DMS 273 treated with DMSO at 0.1 percent for 48 hours (cell line): ENCODE data around the gene TENM4.
"Not testable (repeated sequence)": the region's sequence is repeated elsewhere in the genome, so short reads cannot be mapped to it uniquely, and the experiment has no call there.

Experiments used
- DNase-seq: peaks from one replicate; lab custom pipeline; 2025; lab: John Stamatoyannopoulos, UW

TENM4 gene

DNA sequence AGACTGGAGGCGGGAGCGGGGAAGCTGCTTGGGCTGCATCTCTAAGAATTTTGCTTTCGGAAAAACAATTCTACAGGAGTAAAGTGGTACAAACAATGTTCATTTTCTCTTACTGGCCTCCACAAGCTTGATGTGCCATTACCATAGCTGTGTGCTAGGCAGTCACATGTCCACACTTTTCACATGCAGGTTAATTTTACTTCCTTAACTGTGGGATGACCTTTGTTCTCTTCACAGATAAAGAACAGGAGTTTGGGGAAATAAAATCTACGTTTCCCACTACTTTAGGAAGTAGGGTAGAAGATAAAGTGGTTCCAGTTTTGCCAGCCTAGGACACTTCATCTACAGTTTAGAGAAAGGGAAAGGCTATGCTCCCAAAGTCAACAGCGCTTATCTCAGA lies 539.0 kb downstream of the TENM4 start:
- DNase-seq = no peak

DNA sequence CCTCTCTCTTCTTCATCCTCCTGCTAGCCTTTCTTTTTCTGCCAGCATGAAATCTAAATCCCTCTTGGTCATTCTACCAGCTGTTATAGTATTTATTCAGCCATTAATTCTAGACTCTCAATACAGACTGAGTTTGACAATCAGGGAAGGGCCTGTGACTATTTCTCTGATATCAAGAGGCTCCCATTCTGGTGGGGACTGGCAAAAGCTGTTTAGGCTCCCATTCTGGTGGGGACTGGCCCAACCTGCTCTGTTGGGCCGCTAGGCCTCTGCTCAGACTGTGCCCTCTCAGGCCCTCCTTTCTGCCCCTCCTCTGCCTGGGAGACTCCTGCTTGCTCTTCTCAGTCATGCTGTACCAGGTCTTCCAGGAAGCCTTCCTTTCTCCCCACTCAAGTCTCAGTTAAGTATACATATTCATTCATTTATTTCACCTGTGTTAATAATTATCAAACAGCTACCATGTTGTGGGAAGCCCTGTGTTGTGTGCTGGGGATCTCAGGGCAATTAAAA lies 542.5 kb downstream of the TENM4 start:
- no peak for DNase-seq

DNA sequence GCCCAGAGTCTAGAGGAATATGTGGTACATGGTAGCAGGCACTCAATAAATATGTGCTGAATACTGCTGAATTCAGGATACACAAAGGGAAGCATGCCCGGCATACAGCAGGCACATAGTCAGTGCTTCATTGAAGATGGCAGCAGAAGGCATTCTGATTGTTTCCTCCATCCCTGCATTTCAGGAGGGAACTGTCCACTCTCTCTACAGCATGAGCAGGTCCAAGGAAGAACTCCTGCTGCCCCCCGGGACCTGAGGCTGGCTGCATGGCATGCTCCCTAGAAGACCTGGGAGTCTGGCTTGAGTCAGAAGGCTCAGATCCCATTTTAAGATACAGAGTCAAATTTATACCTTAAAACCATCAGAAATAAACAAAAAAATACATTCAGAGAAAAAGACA lies 546.8 kb downstream of the TENM4 start:
- no peak for DNase-seq

DNA sequence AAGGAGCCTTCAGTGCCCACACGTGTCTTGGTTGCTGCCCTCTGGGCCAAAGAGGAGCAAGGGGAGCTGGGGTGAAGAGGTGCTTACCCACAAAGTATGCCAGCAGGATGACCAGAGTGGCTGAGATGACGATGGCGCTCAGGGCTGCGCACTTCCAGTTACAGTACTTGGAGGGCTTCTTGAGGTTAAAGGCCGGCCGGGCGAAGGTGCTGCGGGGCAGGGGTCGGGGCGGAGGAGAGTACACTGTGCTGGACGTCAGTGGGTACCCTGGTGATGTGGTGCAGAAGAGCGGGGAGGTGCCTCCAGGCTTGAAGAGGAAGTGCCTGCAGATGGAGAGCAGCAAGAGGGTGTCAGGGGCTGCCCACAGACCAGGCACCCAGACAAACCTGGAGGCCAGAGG lies 551.1 kb downstream of the TENM4 start:
- DNase-seq = no peak

DNA sequence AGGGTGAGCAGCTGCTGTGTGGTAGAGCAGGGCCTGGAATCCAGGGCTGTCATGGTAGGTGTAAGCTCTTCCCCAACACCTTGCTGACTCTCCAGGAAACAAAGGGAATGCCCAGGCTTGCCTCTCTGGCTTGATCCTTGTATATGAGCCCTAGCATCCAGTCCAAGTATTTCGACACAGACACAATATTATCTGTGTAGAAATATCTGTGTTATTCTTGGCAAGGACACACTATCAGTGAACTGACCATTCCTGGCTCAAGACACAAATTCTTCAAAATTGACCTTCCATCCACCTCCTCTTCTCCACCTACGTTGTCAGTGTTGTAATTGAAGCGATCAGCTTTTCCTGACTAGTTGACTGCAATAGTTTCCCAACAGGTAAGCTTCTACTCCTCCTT lies 554.2 kb downstream of the TENM4 start:
- no peak for DNase-seq

DNA sequence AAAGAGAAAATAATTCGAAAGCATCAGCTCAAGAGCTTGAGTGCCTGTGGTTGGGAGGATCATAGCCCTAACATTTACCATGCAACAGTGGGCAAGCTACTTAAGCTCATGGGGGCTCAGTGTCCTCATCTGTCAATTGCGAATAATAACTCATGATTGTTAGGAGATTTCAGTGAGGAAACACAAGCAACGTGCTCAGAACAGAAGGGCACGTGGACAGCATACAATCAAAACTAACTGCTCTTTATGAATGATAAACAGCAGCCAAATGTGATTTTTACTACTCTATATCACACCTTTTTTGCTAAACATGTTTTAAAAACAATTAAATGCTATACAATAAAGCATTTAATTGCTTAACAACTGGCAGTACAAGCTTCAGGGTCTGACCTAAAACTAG lies 556.1 kb downstream of the TENM4 start:
- DNase-seq = no peak

DNA sequence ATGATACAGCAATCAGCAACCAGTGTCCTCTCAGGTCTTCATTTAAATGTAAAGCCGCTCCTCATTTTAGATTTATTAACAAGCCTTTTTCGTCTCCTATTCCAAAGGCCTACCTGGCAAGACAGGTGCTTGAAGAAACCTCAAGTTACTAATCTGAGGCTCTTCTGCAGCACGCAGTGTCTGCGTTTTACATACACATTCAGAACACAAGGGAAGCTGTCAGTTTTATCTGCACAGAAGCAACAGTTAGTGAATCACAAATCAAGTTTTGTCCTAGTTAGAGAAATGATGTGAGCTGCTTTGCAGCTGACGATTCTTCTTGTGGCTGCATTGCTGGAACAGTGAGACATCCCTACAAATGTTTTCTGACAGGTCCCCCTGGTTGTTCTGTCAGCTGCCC lies 557.3 kb downstream of the TENM4 start:
- DNase-seq = no peak

DNA sequence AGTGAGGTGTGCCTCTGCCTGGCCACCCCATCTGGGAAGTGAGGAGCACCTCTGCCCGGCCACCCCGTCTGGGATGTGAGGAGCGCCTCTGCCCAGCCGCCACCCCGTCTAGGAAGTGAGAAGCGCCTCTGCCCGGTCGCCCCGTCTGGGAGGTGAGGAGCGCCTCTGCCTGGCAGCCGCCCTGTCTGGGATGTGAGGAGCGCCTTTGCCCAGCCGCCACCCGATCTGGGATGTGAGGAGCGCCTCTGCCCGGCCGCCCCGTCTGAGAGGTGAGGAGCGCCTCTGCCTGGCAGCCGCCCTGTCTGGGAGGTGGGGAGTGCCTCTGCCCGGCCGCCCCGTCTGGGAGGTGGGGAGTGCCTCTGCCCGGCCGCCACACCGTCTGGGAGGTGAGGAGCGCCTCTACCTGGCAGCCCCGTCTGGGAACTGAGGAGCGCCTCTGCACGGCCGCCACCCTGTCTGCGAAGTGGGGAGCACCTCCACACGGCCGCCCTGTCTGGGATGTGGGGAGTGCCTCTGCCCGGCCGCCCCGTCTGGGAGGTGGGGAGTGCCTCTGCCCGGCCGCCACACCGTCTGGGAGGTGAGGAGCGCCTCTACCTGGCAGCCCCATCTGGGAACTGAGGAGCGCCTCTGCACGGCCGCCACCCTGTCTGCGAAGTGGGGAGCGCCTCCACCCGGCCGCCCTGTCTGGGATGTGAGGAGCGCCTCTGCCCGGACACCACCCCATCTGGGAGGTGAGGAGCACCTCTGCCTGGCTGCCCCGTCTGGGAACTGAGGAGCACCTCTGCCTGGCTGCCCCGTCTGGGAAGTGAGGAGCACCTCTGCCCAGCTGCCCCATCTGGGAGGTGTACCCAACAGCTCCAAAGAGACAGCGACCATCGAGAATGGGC lies 561.5 kb downstream of the TENM4 start:
- not testable (repeated sequence) for DNase-seq

DNA sequence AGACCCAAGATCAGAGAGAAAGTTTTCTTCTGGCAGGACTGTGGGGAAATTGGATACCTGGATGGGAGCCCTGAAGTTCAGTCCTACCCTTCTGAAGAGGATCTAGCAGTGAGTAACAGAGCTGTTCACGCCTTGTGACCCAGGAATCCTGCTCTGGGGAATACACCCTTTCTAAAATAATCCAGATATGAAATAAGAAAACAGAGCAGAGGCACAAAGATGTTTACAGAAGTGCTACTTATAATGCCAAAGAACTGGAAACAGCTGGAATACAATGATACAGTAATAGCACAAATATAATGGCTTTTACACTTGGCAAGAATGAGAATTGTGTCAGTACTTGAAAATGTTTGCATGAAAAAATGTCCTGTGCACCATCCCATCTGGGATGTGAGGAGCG lies 562.2 kb downstream of the TENM4 start:
- DNase-seq = no peak

DNA sequence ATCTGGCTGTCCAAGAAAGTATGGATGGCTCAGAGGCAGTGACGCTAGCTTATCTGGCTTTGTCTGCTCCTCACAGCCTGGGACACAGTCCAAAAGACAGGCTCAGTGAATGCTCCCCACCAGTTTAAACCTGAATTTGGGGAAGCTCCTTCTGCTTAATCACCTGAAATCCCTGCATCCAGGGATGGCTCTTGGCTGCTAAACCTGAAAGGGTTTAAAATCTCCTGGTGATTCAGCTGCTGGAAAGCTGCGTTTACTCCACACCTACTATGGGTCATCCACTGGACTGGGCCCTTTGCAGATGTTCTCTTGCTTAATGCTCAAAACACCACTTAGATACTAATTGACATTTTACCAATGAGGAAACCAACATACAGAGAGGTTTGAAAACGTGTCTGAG lies 564.2 kb downstream of the TENM4 start:
- no peak for DNase-seq

DNA sequence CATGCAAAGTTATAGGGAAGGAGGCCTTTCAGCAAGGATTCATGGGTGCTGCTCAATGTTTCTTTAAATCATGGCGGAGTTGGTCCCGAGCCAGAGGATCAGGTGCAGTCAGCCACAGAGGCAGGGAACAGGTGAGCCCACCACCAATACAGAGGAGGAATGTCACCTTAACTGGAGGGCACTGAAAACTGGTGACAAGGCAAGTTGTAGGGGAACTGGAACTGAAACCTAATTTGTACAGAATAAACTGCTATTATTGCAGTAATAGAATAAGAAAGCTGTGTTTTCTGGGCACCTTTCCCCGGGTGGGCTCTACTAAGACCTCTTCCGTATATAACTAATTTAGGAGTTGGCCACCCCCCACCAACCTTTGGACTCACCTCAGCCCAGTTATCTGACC lies 570.2 kb downstream of the TENM4 start:
- DNase-seq = no peak

DNA sequence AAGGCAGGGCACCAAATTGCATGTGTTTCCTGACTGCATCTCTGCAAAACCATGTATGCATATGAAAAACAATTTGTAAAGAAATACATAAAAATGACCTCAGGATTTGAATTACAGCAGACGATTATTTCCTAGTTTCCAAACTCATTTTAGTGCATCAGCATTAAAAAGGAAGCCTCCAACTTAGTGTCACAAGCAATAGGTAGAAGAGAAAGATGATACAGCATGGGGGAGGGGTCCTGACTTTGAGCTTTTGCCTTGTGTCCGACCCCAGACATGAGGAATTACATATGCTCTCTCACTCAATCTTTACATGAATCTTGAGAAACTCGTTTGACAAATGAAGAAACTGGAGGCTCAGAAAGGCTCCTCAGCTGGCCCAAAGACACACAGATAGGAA lies 571.5 kb downstream of the TENM4 start:
- DNase-seq = no peak

DNA sequence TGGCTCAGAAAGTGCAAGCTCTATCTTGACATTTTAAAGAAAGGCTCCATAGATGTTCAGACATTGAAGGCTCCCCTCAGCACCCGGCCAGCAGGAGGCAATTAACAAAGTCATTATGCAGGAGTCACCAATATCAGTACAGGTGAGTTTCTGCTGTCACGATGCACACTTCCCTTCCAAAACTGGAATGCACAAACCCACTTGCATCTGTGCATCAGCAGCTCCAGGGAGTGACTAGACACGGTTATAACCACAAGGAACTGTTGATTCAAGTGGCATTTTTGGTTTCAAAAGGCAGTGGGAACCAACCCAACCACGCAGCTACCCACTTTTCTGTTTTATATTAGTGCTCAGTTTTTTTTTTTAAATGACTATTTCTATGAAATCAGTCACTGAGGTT lies 572.3 kb downstream of the TENM4 start:
- DNase-seq = no peak

DNA sequence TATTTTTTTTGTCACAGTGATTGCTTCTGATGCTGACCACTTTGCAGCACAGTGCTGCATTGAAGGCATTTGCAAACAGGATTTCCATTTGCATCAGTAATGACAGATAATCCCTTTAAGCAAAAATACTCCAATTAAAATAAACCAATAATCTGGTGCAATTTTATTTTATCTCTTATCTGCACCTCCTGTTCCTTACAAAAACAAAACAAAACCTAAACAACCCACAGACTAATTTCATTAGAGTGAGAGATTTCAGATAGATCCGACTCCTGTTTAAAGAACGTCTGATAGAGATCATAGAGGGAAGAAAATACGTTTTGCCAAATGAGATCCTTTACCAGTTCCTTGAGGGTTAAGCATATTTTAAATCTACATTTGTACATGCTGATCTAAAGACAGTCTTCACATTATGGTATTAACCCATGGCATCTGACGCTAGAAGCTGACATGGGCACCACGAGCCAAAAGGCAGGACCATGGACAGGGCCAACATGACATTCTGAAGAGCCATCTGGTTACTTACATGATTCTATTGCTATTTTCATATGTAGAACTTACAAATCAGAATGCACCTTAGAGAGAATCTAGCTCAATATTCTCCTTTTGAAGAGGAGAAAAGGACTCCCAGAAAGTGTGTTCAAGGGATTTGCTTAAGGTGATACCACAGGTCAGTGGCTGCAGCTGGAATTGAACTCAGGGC lies 580.0 kb downstream of the TENM4 start:
- no peak for DNase-seq

DNA sequence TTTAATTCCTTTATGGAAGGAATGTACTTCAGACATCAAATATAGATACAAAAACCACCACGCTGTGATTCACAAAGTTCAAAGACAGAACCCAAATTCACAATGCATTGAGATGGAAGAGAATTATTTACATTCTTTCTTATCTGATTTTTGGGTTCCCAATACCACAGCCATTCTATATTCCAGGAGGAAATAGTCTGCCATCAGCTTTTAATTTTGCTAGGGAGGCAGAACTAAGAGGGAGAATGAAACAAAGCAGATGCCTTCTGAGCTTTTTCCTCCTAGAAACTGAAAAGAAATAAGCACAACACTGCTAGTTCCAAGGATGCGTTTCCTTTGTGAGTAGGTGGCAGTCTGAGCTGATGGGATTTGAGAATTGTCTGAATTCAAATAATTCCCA lies 583.1 kb downstream of the TENM4 start:
- DNase-seq = no peak

DNA sequence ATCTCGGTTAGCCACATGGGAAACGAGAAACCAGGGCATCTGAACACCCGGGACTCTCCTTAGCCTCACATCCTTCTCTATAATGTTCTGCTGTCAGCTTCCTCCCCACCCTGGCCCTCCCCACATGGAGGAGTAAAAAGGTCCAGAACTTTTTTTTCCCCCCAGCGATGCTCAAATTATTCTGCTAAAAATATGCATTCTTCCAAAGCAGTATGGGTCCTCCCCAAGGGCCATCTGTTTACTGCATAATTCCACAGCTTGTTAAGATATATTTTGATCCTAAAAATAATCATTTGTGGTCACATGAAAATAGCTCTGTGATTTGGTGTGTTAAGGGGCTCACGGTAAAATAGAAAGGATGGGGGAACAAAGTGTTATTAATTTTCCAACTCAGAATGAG lies 584.6 kb downstream of the TENM4 start:
- no peak for DNase-seq

DNA sequence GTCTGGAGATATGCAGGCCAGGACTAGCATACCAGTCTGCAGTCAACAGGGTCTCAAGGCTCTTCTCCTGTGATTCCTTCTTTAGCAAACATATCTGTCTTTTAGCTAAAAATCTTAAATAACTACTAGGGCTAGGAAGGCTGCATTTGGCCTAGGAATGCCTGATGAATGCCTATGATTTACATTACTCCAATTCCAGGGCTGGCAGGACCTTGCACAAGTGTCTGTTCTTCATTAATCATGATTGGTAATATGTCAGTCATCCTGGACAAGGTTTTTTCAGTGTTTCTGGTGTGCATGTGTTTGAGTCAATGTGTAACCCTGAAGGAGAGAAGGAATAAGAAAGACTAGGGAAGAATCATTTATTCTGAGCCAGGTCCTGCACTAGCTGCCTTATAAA lies 585.7 kb downstream of the TENM4 start:
- no peak for DNase-seq

DNA sequence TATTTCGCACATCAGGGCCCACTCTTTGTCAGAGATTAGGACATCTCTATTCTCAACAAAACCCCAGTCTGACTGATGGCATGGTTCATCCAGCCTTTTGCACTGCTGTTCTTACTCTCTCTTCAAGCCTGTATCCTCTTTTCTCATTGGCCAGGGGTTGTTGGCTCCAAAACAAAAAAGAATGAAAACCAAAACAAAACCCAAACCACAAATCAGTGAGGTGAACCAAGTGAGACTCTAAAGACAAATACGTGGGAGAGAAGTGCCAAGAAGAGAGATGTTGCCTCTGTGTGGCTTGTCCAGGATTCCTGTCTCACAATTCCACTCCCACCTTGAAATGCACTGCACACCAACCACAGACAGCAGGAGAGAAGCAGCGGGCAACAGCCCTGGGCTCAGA lies 587.3 kb downstream of the TENM4 start:
- DNase-seq = no peak

DNA sequence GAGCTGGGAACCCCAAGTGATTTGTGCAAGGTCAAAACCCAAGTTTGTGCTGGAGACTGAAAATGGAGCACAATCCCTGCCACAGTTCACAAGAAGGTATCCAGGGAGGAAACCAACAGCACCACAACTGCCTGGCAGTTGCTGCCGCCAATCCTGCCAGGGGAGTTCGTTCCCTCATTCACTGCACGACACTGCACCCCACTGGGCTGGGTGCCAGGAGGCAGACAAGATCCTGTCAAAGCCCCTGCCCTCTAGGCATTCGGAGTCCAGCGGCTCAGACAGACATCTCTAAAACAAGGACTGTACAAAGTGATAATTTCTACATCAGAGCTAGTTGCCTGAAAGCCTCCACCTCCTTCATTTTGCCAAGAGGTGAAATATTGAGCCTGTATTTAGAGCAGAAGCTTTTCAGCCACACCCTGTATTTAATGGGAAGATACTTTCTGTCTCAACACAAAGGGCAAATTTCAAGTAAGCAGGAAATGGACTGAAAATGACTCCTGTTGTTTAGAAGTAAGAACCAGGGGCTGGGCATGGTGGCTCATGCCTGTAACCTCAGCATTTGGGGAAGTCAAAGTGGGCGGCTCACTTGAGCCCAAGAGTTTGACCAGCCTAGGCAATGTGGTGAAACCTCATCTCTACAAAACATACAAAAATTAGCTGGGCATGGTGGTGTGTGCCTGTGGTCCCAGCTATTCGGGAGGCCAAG lies 588.8 kb downstream of the TENM4 start:
- no peak for DNase-seq

DNA sequence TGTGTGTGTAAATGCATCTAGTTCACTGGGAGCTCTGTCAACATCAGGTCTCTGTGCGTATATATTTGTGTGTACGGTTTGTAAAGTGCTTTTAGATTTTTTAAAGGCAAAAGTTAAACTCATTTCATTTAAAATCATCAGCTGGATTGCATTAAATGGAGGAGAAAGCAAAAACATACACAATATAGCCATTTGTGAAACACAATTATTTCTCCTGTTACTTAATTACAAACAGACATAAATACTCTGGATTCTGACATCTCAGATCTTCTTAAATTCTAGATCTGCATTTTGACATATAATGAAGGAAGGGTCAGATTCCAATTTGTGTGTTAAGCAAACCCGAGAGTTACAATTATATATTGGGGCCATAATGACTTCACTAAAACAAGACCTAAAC lies 590.8 kb downstream of the TENM4 start:
- no peak for DNase-seq

DNA sequence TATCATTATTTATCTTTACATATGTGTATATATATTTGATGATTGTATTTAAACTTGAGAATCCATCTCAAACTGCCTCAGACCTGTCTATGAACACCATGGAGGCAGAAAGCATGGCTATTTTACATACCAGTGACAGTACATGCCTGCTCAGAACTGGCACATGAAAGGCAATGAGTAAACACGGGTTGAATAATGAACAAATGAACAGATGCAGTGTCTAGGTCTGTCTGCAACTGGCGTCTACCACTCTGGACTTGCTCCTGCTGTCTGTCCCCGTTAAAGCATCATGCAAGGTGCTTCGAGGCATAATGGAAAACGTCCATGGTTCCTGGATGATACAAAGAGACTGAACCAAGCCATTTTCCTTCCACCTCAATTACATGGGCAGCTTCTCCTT lies 594.6 kb downstream of the TENM4 start:
- DNase-seq = no peak

DNA sequence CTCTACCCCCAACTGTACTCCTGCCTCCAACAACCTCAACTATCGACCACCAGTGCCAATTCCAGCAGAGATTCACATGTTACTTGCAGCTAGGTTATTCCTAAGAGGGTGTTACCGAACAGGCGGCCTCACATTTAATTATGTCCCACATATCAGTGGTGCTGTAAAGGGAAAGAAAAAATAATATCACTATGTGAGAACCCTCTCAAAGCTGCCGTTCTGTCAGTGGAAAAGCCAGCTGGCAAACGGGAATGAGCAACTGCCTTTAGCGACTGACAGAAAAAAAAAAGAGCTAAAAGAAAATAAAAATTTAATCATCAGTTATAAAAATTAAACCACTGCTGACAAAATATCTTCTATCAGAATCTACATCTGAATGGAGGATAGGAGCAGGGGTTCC lies 595.3 kb downstream of the TENM4 start:
- DNase-seq = no peak
